C4-2B (cell line): ENCODE measurements around the gene ADAMTS16.

Experiments used
- ZFX ChIP-seq: fragments of 450-650 bp; IDR thresholded peaks from 2 replicates; pipeline ENCODE4 v1.6.1; 2017
- TF ChIP-seq, protein P1 (sequence below): fragments of 450-650 bp; conservative IDR thresholded peaks from 2 replicates; pipeline ENCODE4 v1.5.1; 2017; ENCODE audit warnings: mild to moderate bottlenecking

DNA sequence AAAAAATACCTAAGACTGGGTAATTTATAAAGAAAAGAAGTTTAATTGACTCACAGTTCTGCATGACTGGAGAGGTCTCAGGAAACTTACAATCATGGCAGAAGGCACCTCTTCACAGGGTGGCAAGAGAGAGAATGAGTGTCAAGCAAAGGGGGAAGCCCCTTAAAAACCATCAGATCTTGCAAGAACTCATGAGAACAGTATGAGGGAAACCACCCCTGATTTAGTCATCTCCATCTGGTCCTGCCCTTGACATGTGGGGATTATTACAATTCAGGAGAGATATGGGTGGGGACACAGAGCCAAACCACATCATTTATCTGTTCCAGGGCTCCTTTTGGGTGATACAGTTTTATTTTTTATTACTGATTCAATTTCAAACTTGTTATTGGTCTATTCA is 23.2 kb upstream of the ADAMTS16 start:
- TF ChIP-seq, protein P1, sequence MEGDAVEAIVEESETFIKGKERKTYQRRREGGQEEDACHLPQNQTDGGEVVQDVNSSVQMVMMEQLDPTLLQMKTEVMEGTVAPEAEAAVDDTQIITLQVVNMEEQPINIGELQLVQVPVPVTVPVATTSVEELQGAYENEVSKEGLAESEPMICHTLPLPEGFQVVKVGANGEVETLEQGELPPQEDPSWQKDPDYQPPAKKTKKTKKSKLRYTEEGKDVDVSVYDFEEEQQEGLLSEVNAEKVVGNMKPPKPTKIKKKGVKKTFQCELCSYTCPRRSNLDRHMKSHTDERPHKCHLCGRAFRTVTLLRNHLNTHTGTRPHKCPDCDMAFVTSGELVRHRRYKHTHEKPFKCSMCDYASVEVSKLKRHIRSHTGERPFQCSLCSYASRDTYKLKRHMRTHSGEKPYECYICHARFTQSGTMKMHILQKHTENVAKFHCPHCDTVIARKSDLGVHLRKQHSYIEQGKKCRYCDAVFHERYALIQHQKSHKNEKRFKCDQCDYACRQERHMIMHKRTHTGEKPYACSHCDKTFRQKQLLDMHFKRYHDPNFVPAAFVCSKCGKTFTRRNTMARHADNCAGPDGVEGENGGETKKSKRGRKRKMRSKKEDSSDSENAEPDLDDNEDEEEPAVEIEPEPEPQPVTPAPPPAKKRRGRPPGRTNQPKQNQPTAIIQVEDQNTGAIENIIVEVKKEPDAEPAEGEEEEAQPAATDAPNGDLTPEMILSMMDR, result no peak
- no peak for TF ChIP-seq ZFX
